ENCODE measurements around the gene HOXD8.

The HOXD8 gene

DNA sequence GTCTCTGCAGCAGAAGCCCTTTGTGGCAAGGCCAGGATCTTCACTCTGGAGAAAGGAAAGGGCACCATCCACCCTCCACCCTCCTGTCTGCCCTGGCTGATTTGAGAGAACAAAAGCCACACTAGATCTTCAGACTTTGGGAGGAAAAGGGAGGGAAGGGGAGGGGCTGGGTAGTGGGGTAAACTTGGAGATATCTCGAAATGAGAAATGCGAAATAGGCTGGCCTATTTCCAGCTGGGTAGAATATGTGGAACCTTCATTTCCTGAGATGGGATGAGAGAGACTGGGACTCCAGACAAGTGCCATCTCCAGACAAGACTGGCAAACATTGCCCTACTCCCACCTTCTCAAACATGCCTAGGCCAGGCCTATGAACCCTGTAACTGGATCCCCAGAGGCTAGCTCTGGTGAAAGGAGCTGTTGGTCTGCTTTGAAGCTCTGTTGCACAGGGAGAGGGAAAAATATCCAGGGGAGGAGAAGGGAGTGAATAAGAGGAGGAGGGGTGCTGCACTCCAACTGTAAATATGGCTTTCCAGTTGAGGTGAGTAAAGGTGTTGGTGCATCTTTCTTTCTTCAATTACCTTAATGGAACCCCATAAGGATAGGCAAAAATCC, 28.2 kb upstream of the HOXD8 start:
- Histone ChIP-seq H4K91ac (ENCODE audit: low read depth, low read length, poor library complexity) (no peak overlapping the region), H3K18ac (ENCODE audit: low read length) (no peak overlapping the region), H3K4me2 (ENCODE audit: insufficient read depth, low read length, poor library complexity, severe bottlenecking) (no peak overlapping the region), H3K4me1 (ENCODE audit: control insufficient read depth in 2 of 2, insufficient read depth in 1 of 2, low read depth in 1 of 2, low read length in 2 of 2) (no peaks in the 10 kb centered on the region), H2AK5ac (ENCODE audit: low read depth, low read length) (no peak overlapping the region), H2BK15ac (ENCODE audit: low read length) (no peak overlapping the region), H4K8ac (ENCODE audit: low read depth, low read length) (no peak overlapping the region), H2BK12ac (ENCODE audit: low read length) (no peak overlapping the region), H2AFZ (ENCODE audit: low read length) (no peak overlapping the region), H3K4ac (ENCODE audit: low read length) (no peak overlapping the region), H3K36me3 (replicated peaks in 1 of 2; ENCODE audit: control insufficient read depth in 2 of 2, insufficient read depth in 2 of 2, low read length in 2 of 2) (no peaks in the 10 kb centered on the region), H3K4me3 (ENCODE audit: low read length in 2 of 2) (no peak overlapping the region), H3K27me3 (ENCODE audit: control insufficient read depth in 3 of 3, insufficient read depth in 3 of 3, low read depth in 1 of 3, low read length in 3 of 3) (peaks cover 87 to 100% (median 99%) of the 10 kb centered on the region in 3 experiments), H3K23ac (ENCODE audit: low read depth, low read length, poor library complexity) (no peak overlapping the region), H3K9ac (ENCODE audit: low read depth, low read length, poor library complexity) (no peak overlapping the region), H3K79me1 (ENCODE audit: low read depth, low read length) (no peaks in the 10 kb centered on the region), H2BK120ac (ENCODE audit: low read depth, low read length) (no peak overlapping the region), H3K27ac (replicated peaks; ENCODE audit: low read length) (no peak overlapping the region), H3K9me3 (replicated peaks in 1 of 2; ENCODE audit: control insufficient read depth in 2 of 2, insufficient read depth in 1 of 2, low read depth in 1 of 2, low read length in 2 of 2) (peaks cover 7 to 9% of the 10 kb centered on the region in 2 donors), H3K14ac (ENCODE audit: low read length) (no peak overlapping the region), H2BK5ac (ENCODE audit: low read length) (no peak overlapping the region)
- DNase-seq (ENCODE audit: low spot score): no peak
- no CpG with 5 or more reads among the region's 2 CpGs for WGBS, 2 donors (ENCODE audit: extremely low coverage in 2 of 2, insufficient read length in 2 of 2, insufficient replicate concordance in 1 of 2)

GRCh38 chr2:176101842-176102241, 27.7 kb upstream of the HOXD8 start:
- Histone ChIP-seq H2BK120ac (ENCODE audit: low read depth, low read length) (no peak overlapping the region), H3K4me1 (ENCODE audit: control insufficient read depth in 2 of 2, insufficient read depth in 1 of 2, low read depth in 1 of 2, low read length in 2 of 2) (no peaks in the 10 kb centered on the region), H3K79me1 (ENCODE audit: low read depth, low read length) (no peaks in the 10 kb centered on the region), H3K27ac (replicated peaks; ENCODE audit: low read length) (no peak overlapping the region), H3K4me3 (ENCODE audit: low read length in 2 of 2) (no peak overlapping the region), H4K8ac (ENCODE audit: low read depth, low read length) (no peak overlapping the region), H4K91ac (ENCODE audit: low read depth, low read length, poor library complexity) (no peak overlapping the region), H3K36me3 (replicated peaks in 1 of 2; ENCODE audit: control insufficient read depth in 2 of 2, insufficient read depth in 2 of 2, low read length in 2 of 2) (no peaks in the 10 kb centered on the region), H2BK5ac (ENCODE audit: low read length) (no peak overlapping the region), H2BK12ac (ENCODE audit: low read length) (no peak overlapping the region), H2BK15ac (ENCODE audit: low read length) (no peak overlapping the region), H3K9me3 (replicated peaks in 1 of 2; ENCODE audit: control insufficient read depth in 2 of 2, insufficient read depth in 1 of 2, low read depth in 1 of 2, low read length in 2 of 2) (peaks cover 7 to 9% of the 10 kb centered on the region in 2 donors), H2AK5ac (ENCODE audit: low read depth, low read length) (no peak overlapping the region), H3K27me3 (ENCODE audit: control insufficient read depth in 3 of 3, insufficient read depth in 3 of 3, low read depth in 1 of 3, low read length in 3 of 3) (peaks cover 86 to 100% (median 99%) of the 10 kb centered on the region in 3 experiments), H3K9ac (ENCODE audit: low read depth, low read length, poor library complexity) (no peak overlapping the region), H3K18ac (ENCODE audit: low read length) (no peak overlapping the region), H3K14ac (ENCODE audit: low read length) (no peak overlapping the region), H3K23ac (ENCODE audit: low read depth, low read length, poor library complexity) (peak overlapping the region; percentile 18), H2AFZ (ENCODE audit: low read length) (no peak overlapping the region), H3K4ac (ENCODE audit: low read length) (no peak overlapping the region), H3K4me2 (ENCODE audit: insufficient read depth, low read length, poor library complexity, severe bottlenecking) (no peak overlapping the region)
- DNase-seq (ENCODE audit: low spot score): no peak
- WGBS, 2 donors (ENCODE audit: extremely low coverage in 2 of 2, insufficient read length in 2 of 2, insufficient replicate concordance in 1 of 2): no CpG with 5 or more reads among the region's 5 CpGs

- Histone ChIP-seq H3K4ac (ENCODE audit: low read length) (no peak overlapping the region), H3K14ac (ENCODE audit: low read length) (no peak overlapping the region), H3K27ac (replicated peaks; ENCODE audit: low read length) (no peak overlapping the region), H3K18ac (ENCODE audit: low read length) (no peak overlapping the region), H3K23ac (ENCODE audit: low read depth, low read length, poor library complexity) (no peak overlapping the region), H3K4me2 (ENCODE audit: insufficient read depth, low read length, poor library complexity, severe bottlenecking) (no peak overlapping the region), H3K79me1 (ENCODE audit: low read depth, low read length) (no peaks in the 10 kb centered on the region), H2BK120ac (ENCODE audit: low read depth, low read length) (no peak overlapping the region), H3K36me3 (replicated peaks in 1 of 2; ENCODE audit: control insufficient read depth in 2 of 2, insufficient read depth in 2 of 2, low read length in 2 of 2) (no peaks in the 10 kb centered on the region), H2BK15ac (ENCODE audit: low read length) (no peak overlapping the region), H3K4me3 (ENCODE audit: low read length in 2 of 2) (no peak overlapping the region), H3K9me3 (replicated peaks in 1 of 2; ENCODE audit: control insufficient read depth in 2 of 2, insufficient read depth in 1 of 2, low read depth in 1 of 2, low read length in 2 of 2) (peaks cover 7 to 11% of the 10 kb centered on the region in 2 donors), H3K27me3 (ENCODE audit: control insufficient read depth in 3 of 3, insufficient read depth in 3 of 3, low read depth in 1 of 3, low read length in 3 of 3) (peaks cover 86 to 100% (median 99%) of the 10 kb centered on the region in 3 experiments), H4K91ac (ENCODE audit: low read depth, low read length, poor library complexity) (no peak overlapping the region), H3K9ac (ENCODE audit: low read depth, low read length, poor library complexity) (no peak overlapping the region), H4K8ac (ENCODE audit: low read depth, low read length) (no peak overlapping the region), H2BK12ac (ENCODE audit: low read length) (no peak overlapping the region), H3K4me1 (ENCODE audit: control insufficient read depth in 2 of 2, insufficient read depth in 1 of 2, low read depth in 1 of 2, low read length in 2 of 2) (peaks cover 0 to 1% of the 10 kb centered on the region in 2 donors), H2AFZ (ENCODE audit: low read length) (no peak overlapping the region), H2AK5ac (ENCODE audit: low read depth, low read length) (no peak overlapping the region), H2BK5ac (ENCODE audit: low read length) (no peak overlapping the region)
- no peak for DNase-seq (ENCODE audit: low spot score)
- WGBS, 2 donors (ENCODE audit: extremely low coverage in 2 of 2, insufficient read length in 2 of 2, insufficient replicate concordance in 1 of 2): no CpG with 5 or more reads among the region's 7 CpGs
These were observed 27.1 kb upstream of the HOXD8 start for GRCh38 chr2:176102309-176102866.

GRCh38 chr2:176103194-176103593, 26.3 kb upstream of the HOXD8 start:
- no peak overlapping the region for H3K23ac ChIP-seq (ENCODE audit: low read depth, low read length, poor library complexity)
- H3K4me1 ChIP-seq (ENCODE audit: control insufficient read depth in 2 of 2, insufficient read depth in 1 of 2, low read depth in 1 of 2, low read length in 2 of 2): peaks cover 0 to 1% of the 10 kb centered on the region in 2 donors
- no peak overlapping the region for H2BK5ac ChIP-seq (ENCODE audit: low read length)
- no peak overlapping the region for H2BK120ac ChIP-seq (ENCODE audit: low read depth, low read length)
- H4K8ac ChIP-seq (ENCODE audit: low read depth, low read length): no peak overlapping the region
- no peak overlapping the region for H3K14ac ChIP-seq (ENCODE audit: low read length)
- no peak overlapping the region for H3K4ac ChIP-seq (ENCODE audit: low read length)
- no peak overlapping the region for H3K27ac ChIP-seq (replicated peaks; ENCODE audit: low read length)
- H2AK5ac ChIP-seq (ENCODE audit: low read depth, low read length): no peak overlapping the region
- H3K9ac ChIP-seq (ENCODE audit: low read depth, low read length, poor library complexity): no peak overlapping the region
- DNase-seq (ENCODE audit: low spot score): no peak
- H3K4me3 ChIP-seq (ENCODE audit: low read length in 2 of 2): no peak overlapping the region
- no peak overlapping the region for H3K4me2 ChIP-seq (ENCODE audit: insufficient read depth, low read length, poor library complexity, severe bottlenecking)
- H2BK12ac ChIP-seq (ENCODE audit: low read length): no peak overlapping the region
- H3K36me3 ChIP-seq (replicated peaks in 1 of 2; ENCODE audit: control insufficient read depth in 2 of 2, insufficient read depth in 2 of 2, low read length in 2 of 2): no peaks in the 10 kb centered on the region
- peaks cover 83 to 98% (median 97%) of the 10 kb centered on the region in 3 experiments for H3K27me3 ChIP-seq (ENCODE audit: control insufficient read depth in 3 of 3, insufficient read depth in 3 of 3, low read depth in 1 of 3, low read length in 3 of 3)
- peaks cover 7 to 11% of the 10 kb centered on the region in 2 donors for H3K9me3 ChIP-seq (replicated peaks in 1 of 2; ENCODE audit: control insufficient read depth in 2 of 2, insufficient read depth in 1 of 2, low read depth in 1 of 2, low read length in 2 of 2)
- no peaks in the 10 kb centered on the region for H3K79me1 ChIP-seq (ENCODE audit: low read depth, low read length)
- no peak overlapping the region for H2BK15ac ChIP-seq (ENCODE audit: low read length)
- H3K18ac ChIP-seq (ENCODE audit: low read length): no peak overlapping the region
- no peak overlapping the region for H2AFZ ChIP-seq (ENCODE audit: low read length)
- no CpG with 5 or more reads among the region's 7 CpGs for WGBS, 2 donors (ENCODE audit: extremely low coverage in 2 of 2, insufficient read length in 2 of 2, insufficient replicate concordance in 1 of 2)
- no peak overlapping the region for H4K91ac ChIP-seq (ENCODE audit: low read depth, low read length, poor library complexity)

All from neuronal stem cell (in vitro differentiated cells).